Naive thymus-derived CD8-positive, alpha-beta T cell (primary cell): ENCODE measurements around the gene MVK. TPM values are rescaled to one million over a fixed set of nuclear protein-coding genes. Genes with fewer than 3 reads are reported as not detected.
A peak's percentile ranks its signal among the peaks of the same experiment; 100 is the strongest.

ENCODE experiments used
- ATAC-seq, 2 donors: fragments of 150-1000 bp; cut with Tn5 transposase in 1 of 2; sonication (Bioruptor Pico), chemical (Tn5 transposase) in 1 of 2; 1 replicate in 1 of 2; 2 replicates in 1 of 2; pipeline ENCODE4 v1.10.0; 2021; ENCODE audit warnings: mild to moderate bottlenecking in 2 of 2, moderate library complexity in 2 of 2
- POLR2A ChIA-PET: fragments of 350-600 bp; sonication (Branson Sonifier 250); formaldehyde crosslinking; loops from one replicate; lab custom pipeline; 2021; ENCODE audit warnings: antibody characterized with exemption; lab: Charles Lee
- DNase-seq, 10 donors: peaks; one replicate each; pipeline versions ENCODE4 v3.0.0 to v3.0.0-alpha.2; 2020 to 2022
- H3K27ac Mint-ChIP-seq, 10 donors: one replicate each; pipeline ENCODE4 v1.8.0; 2020 to 2022; ENCODE audit warnings: mild to moderate bottlenecking in 10 of 10, mixed read lengths in 10 of 10, moderate library complexity in 4 of 10, inconsistent platforms in 1 of 10
- H3K27me3 Mint-ChIP-seq, 5 donors: one replicate each; pipeline ENCODE4 v1.8.0; 2021 to 2022; ENCODE audit warnings: mixed read lengths in 5 of 5
- H3K36me3 Mint-ChIP-seq, 3 donors: one replicate each; pipeline ENCODE4 v1.8.0; 2020 to 2022; ENCODE audit warnings: mixed read lengths in 3 of 3, mild to moderate bottlenecking in 2 of 3, inconsistent platforms in 1 of 3
- H3K4me1 Mint-ChIP-seq, 4 donors: one replicate each; pipeline ENCODE4 v1.8.0; 2021 to 2022; ENCODE audit warnings: mixed read lengths in 4 of 4
- H3K4me3 Mint-ChIP-seq, 10 donors: one replicate each; pipeline ENCODE4 v1.8.0; 2020 to 2022; ENCODE audit warnings: mild to moderate bottlenecking in 10 of 10, mixed read lengths in 10 of 10, moderate library complexity in 6 of 10, inconsistent platforms in 1 of 10
- H3K9me3 Mint-ChIP-seq, 9 donors: one replicate each; pipeline ENCODE4 v1.8.0; 2020 to 2022; ENCODE audit warnings: mixed read lengths in 9 of 9, mild to moderate bottlenecking in 3 of 9, inconsistent platforms in 1 of 9, moderate library complexity in 1 of 9
- polyA plus RNA-seq, 3 donors: library from polyadenylated mRNA; unstranded; fragments of 300-500 nt; fragmentation: Illumina TruSeq; gene quantifications; one replicate each; pipeline ENCODE4 v1.2.3, GENCODE V29; 2021
- total RNA-seq, 8 experiments: library from RNA in 2 of 8; stranded (reverse) in 2 of 8; gene quantifications; one replicate each; pipeline ENCODE4 v1.2.3 and lab custom pipeline; 2021 to 2026

MVK gene
- total and polyA plus RNA-seq, 5 experiments from 2014 or later: 2.6 to 11.5 (median 3.6) TPM

DNA sequence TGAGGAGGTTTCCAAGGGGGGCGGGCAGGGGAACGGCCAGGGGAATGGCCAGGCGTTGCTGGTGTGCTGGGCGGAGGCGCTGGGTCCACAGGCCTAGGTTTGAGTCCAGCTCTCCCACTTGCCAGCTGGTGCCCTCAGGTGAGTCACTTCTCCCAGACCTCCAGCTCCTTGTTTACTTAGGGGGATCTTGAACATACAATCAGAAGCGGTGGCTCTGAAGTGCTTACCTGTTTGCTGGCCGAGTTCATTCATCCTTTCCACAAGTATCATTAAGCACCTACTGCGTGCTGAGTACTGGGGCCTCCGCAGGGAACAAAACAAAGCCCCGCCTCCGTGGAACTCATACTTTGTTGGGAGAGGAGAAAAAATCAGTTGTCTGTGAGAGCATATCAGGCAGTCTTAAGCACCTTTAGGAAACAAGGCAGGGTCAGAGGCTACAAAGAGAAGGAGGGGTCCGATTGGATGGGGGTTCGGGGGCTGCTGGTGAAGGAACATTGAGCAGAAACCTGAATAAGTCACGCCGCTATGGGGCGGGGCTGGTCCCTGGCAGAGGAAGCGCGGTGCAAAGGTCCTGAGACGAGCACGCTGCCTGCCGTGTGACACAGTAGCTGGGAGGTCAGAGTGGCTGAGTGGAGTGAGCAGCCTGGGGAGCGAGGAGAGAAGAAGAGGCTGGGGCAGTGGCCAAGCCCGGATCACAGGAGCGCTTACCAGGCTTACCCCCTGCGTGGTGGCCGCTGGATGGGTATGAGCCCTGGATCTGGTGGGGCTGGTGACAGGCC lies 15.1 kb downstream of the MVK start:
- H3K4me3 Mint-ChIP-seq: no peak overlapping the region
- DNase-seq (no peak), ATAC-seq (no peak)
- H3K36me3 Mint-ChIP-seq: peaks cover 0 to 34% (median 16%) of the 10 kb centered on the region in 3 donors
- POLR2A ChIA-PET: no interaction called here
- no peaks in the 10 kb centered on the region for H3K4me1 Mint-ChIP-seq
- no peaks in the 10 kb centered on the region for H3K9me3 Mint-ChIP-seq
- H3K27ac Mint-ChIP-seq: peak overlapping the region in 1 of 10 donors; percentile 47
- no peaks in the 10 kb centered on the region for H3K27me3 Mint-ChIP-seq

DNA sequence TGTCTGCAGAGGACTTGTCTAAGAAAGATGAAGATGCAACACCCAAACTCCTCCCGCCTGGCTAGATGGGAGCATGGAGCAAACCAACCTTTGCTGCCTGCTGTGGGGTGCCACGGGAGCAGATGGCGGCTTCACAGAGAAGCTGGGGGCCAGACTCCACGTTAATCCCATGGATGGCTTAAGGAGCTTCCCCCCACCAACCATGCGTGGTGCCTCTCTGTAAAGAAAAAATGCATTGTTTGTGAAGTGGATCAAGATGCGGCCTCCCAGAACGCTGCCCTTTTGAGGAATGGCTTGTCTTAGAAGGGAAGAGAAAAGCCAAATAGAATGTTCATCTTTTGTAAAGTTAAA lies 15.6 kb downstream of the MVK start:
- no peak for ATAC-seq
- Mint-ChIP-seq H3K36me3 (peaks cover 0 to 36% (median 15%) of the 10 kb centered on the region in 3 donors), H3K9me3 (no peaks in the 10 kb centered on the region), H3K27me3 (no peaks in the 10 kb centered on the region), H3K4me1 (peaks cover 0 to under 1% (median under 1%) of the 10 kb centered on the region in 4 donors), H3K27ac (no peak overlapping the region), H3K4me3 (no peak overlapping the region)
- POLR2A ChIA-PET: no interaction called here
- no peak for DNase-seq

DNA sequence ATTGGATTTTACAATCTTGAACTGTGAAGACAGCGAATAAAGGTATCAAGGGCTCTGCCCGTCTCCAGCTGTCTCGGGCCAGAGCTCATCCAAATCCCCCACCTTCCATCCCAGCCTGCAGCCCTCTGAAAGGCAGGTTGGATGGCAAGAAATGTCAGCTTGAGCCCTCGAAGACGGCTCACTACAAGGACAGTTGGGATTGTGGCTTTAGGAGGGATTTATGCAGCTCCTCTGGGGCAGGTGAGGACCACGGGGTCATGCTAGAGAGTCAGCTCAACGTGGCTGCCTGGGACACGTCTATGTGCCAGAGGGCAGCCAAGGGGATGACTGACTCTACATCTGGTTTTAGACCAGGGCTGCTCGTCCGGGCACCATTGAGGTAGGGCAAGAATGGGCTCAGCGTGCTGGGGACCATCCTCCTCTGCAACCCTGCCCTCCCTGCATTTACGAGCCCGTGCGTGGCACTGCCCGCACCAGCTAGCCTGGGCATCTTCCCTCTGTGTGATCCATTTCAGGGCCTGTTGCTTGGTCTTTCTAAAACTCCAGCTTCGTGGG lies 16.2 kb downstream of the MVK start:
- H3K4me3 Mint-ChIP-seq: no peak overlapping the region
- H3K9me3 Mint-ChIP-seq: no peaks in the 10 kb centered on the region
- H3K27me3 Mint-ChIP-seq: no peaks in the 10 kb centered on the region
- peaks cover 0 to 7% (median 5%) of the 10 kb centered on the region in 4 donors for H3K4me1 Mint-ChIP-seq
- POLR2A ChIA-PET: no interaction called here
- DNase-seq (no peak), ATAC-seq (no peak)
- no peak overlapping the region for H3K27ac Mint-ChIP-seq
- peaks cover 0 to 36% (median 15%) of the 10 kb centered on the region in 3 donors for H3K36me3 Mint-ChIP-seq

DNA sequence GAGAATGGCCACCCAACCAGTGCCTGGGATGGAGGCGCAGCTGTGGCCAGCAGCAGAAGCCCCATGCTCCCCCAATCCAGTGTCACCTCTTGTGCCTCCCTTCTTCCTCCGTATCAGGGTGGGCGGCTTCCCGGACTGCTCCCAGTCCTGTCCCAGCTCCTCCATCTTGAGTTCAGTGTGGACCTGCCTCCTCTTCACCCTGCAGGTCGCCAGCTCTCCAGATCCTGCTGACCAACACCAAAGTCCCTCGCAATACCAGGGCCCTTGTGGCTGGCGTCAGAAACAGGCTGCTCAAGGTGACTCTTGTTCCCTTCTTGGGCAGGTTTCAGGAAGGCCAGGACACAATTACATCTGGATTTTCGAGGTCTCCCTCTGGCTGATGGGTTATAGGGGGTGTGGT lies 17.0 kb downstream of the MVK start:
- no peak overlapping the region for H3K4me3 Mint-ChIP-seq
- ATAC-seq: no peak
- H3K27me3 Mint-ChIP-seq: no peaks in the 10 kb centered on the region
- H3K27ac Mint-ChIP-seq: no peak overlapping the region
- no peak for DNase-seq
- no peaks in the 10 kb centered on the region for H3K9me3 Mint-ChIP-seq
- peaks cover 4 to 14% (median 13%) of the 10 kb centered on the region in 4 donors for H3K4me1 Mint-ChIP-seq
- H3K36me3 Mint-ChIP-seq: peaks cover 0 to 31% (median 15%) of the 10 kb centered on the region in 3 donors
- POLR2A ChIA-PET: no interaction called here

DNA sequence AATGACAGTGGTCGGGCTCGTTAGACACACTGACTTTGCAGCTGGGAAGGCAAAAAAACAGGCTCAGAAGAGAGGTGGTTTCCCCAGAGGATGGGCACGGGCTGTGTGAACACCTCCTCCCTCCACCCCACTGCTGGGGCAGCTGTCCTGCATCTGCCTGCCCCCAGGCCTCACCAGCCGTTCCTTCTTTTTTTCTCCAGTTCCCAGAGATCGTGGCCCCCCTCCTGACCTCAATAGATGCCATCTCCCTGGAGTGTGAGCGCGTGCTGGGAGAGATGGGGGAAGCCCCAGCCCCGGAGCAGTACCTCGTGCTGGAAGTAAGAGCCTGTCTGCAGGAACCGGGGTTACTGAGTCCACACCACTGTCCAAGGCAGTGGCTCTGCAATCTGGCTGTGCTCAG lies 17.4 kb downstream of the MVK start:
- DNase-seq (no peak), ATAC-seq (no peak)
- no peaks in the 10 kb centered on the region for H3K27me3 Mint-ChIP-seq
- H3K36me3 Mint-ChIP-seq: peaks cover 0 to 29% (median 15%) of the 10 kb centered on the region in 3 donors
- H3K9me3 Mint-ChIP-seq: no peaks in the 10 kb centered on the region
- peaks cover 7 to 18% (median 17%) of the 10 kb centered on the region in 4 donors for H3K4me1 Mint-ChIP-seq
- no peak overlapping the region for H3K27ac Mint-ChIP-seq
- POLR2A ChIA-PET: no interaction called here
- no peak overlapping the region for H3K4me3 Mint-ChIP-seq

DNA sequence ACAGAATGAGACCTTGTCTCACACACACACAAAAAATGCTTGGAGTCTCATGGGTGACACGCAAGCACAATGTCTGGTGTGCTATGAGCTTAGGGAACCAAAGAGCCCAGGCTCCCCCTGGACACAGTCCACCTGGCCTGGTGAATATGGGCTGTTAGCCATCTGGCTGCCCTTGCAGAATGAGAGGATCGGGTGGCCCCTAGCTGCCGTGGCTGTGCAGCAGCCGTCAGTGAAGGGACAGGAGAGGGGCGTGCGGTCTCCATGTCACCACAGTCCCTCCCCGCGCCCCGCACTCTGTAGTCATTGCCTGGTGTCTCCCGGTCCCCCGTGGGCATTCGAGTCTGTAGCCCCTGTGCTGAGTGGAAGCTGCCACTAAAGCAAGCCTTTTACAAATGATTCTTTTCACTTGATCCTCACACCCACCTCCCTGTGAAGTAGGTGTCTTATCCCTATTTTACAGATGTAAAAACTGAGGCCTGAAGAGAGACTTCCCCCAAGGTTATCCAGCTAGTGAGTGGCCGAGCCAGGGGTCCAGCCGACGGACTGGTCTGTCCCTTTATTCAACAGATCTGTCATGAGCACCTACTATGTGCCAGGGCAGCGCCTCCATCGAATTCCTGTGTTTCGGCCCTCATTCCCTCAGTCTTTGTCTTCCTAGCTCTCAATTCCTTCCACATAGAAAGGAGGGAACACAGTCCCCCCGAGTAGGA lies 18.8 kb downstream of the MVK start:
- H3K27me3 Mint-ChIP-seq: no peaks in the 10 kb centered on the region
- H3K4me3 Mint-ChIP-seq: no peak overlapping the region
- no peaks in the 10 kb centered on the region for H3K9me3 Mint-ChIP-seq
- no peak for DNase-seq
- peaks cover 7 to 18% (median 17%) of the 10 kb centered on the region in 4 donors for H3K4me1 Mint-ChIP-seq
- POLR2A ChIA-PET: interaction anchor here (0.6 kb wide), 1 partner anchor 1767 kb away, joined by 3 read pairs; no protein-coding TSS in a partner anchor
- H3K36me3 Mint-ChIP-seq: peaks cover 0 to 20% (median 12%) of the 10 kb centered on the region in 3 donors
- H3K27ac Mint-ChIP-seq: no peak overlapping the region
- no peak for ATAC-seq

DNA sequence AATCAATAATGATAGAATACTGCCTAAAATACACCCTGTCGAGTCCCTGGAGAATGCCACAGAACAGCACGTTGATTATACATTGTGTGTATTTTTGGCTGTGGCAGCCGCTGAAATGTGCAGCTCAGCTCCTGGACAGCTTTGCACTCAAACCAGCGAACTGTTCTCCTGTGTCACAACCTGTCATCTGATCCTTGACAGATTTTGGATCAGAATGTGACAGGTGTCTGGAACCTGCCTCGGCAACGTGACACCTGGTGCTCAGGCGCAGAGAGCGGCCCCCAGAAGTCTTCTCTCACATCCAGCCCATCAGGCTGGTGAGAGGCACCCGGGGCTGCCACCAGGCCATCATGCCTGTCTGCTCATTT lies 19.3 kb downstream of the MVK start:
- no peak overlapping the region for H3K4me3 Mint-ChIP-seq
- no peak for ATAC-seq
- H3K27ac Mint-ChIP-seq: no peak overlapping the region
- peaks cover 0 to 20% (median 12%) of the 10 kb centered on the region in 3 donors for H3K36me3 Mint-ChIP-seq
- H3K27me3 Mint-ChIP-seq: no peaks in the 10 kb centered on the region
- H3K9me3 Mint-ChIP-seq: no peaks in the 10 kb centered on the region
- DNase-seq: no peak
- POLR2A ChIA-PET: interaction anchor here (0.7 kb wide), 1 partner anchor 96 kb away, joined by 3 read pairs; no protein-coding TSS in a partner anchor
- H3K4me1 Mint-ChIP-seq: peaks cover 11 to 23% (median 21%) of the 10 kb centered on the region in 4 donors

DNA sequence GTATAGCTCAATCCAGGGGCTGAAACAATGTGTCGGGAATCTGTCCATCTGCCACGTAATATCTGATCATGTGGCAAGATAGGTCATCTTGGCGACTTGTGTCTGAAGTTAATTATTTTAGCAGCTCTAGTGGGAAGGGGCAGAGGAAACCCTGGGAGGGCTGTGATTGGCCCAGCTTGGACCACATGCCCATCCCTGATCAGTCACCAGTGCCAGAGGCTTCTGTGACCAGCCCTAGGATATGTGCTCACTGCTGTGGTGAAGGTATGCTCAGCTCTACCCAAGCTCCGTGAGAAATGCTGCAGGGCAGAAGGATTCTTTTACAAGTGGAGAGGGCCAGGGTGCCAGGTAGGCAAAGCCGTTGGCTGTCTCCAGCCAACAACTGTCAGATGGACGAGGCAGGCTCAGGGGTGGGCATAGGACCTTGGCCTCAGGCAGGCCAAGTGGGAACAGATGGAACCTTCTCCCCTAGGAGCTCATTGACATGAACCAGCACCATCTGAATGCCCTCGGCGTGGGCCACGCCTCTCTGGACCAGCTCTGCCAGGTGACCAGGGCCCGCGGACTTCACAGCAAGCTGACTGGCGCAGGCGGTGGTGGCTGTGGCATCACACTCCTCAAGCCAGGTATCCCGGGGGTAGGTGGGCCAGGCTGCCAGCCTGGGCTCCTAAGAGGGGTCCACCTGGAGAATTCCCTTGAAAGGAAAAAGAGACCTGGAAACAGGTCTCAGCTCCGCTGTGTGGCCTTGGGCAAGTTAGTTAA lies 21.1 kb downstream of the MVK start:
- DNase-seq (no peak), ATAC-seq (no peak)
- Mint-ChIP-seq H3K4me1 (peaks cover 13 to 25% (median 25%) of the 10 kb centered on the region in 4 donors), H3K4me3 (peak overlapping the region in 2 of 10 donors; percentile 4 to 48), H3K9me3 (no peaks in the 10 kb centered on the region), H3K27me3 (no peaks in the 10 kb centered on the region), H3K27ac (peak overlapping the region in 1 of 10 donors; percentile 35), H3K36me3 (peaks cover 0 to 8% (median 5%) of the 10 kb centered on the region in 3 donors)
- POLR2A ChIA-PET: interaction anchor here (0.6 kb wide), 1 partner anchor 302 kb away, joined by 3 read pairs; no protein-coding TSS in a partner anchor

DNA sequence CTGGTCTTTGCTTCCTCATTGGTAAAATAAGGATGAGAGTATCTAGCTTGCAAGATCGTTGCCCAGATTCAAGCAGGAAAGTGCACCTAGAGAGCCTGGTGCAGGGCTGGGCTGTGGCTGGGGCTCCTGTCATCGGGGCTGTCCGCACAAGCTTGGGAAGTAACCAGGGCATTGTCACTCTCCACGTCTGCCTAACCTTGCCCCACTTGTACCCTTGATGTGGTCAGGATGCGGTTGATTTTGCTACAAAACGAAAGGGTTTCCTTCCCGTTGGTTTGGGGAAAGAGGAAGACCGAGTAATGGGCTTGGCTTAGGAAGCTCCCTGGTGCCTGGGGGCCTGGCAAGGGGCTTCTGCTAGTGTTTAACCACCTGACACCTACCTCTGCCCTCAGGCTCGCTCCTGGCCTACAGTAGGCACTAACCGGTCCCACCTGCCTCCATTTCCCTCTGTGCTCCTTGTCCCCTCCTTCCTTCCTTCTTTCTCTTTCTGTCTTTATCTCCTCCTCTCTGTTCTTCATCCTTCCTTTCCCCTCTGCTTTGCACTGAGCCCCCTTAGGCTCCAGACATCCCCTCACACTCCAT lies 21.8 kb downstream of the MVK start:
- peaks cover 0 to 8% (median 5%) of the 10 kb centered on the region in 3 donors for H3K36me3 Mint-ChIP-seq
- ATAC-seq: peak in 1 of 2 donors; percentile 53
- H3K27ac Mint-ChIP-seq: peak overlapping the region in 4 of 10 donors; percentile 35 to 76 (median 64)
- POLR2A ChIA-PET: interaction anchor here (0.6 kb wide), 1 partner anchor 302 kb away, joined by 3 read pairs; no protein-coding TSS in a partner anchor
- peaks cover 13 to 25% (median 25%) of the 10 kb centered on the region in 4 donors for H3K4me1 Mint-ChIP-seq
- no peaks in the 10 kb centered on the region for H3K9me3 Mint-ChIP-seq
- DNase-seq: peak in 1 of 10 donors; percentile 12
- H3K27me3 Mint-ChIP-seq: no peaks in the 10 kb centered on the region
- peak overlapping the region in 1 of 10 donors; percentile 5 for H3K4me3 Mint-ChIP-seq

DNA sequence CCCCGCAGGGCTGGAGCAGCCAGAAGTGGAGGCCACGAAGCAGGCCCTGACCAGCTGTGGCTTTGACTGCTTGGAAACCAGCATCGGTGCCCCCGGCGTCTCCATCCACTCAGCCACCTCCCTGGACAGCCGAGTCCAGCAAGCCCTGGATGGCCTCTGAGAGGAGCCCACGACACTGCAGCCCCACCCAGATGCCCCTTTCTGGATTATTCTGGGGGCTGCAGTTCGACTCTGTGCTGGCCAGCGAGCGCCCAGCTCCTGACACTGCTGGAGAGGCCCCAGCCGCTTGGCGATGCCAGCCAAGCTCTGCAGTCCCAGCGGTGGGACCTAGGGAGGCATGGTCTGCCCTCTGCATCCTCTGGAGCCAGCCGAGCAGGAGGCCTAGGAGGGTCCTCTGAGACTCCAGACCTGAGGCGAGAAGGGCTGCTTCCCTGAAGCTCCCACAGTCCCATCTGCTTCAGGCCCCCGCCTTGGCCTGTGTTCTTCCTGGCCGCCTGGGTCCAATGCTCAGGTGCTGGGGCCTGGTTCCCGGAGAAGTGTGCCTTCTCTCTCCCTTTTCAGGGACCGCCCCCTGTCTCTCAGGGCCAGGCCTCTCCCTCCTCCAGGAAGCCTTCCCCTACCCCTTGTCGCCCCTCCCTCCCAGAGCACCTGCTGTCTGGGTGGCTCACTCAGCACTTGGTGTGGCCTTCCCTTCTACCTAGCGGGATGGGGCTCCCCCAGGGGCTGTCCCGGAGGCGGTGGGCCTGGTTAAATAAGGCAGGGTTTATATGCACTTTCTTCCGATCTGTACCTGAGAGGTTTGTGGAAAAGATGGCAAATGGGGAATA lies 23.0 kb downstream of the MVK start:
- POLR2A ChIA-PET: interaction anchor here (0.9 to 1.1 kb wide), 2 partner anchors 23 to 24 kb away, joined by 3 read pairs; partner anchors contain the start of gene MVK
- no peak overlapping the region for H3K27ac Mint-ChIP-seq
- no peaks in the 10 kb centered on the region for H3K27me3 Mint-ChIP-seq
- no peak overlapping the region for H3K4me3 Mint-ChIP-seq
- peaks cover 0 to 5% (median 5%) of the 10 kb centered on the region in 3 donors for H3K36me3 Mint-ChIP-seq
- ATAC-seq: no peak
- no peaks in the 10 kb centered on the region for H3K9me3 Mint-ChIP-seq
- peaks cover 13 to 25% (median 25%) of the 10 kb centered on the region in 4 donors for H3K4me1 Mint-ChIP-seq
- no peak for DNase-seq

DNA sequence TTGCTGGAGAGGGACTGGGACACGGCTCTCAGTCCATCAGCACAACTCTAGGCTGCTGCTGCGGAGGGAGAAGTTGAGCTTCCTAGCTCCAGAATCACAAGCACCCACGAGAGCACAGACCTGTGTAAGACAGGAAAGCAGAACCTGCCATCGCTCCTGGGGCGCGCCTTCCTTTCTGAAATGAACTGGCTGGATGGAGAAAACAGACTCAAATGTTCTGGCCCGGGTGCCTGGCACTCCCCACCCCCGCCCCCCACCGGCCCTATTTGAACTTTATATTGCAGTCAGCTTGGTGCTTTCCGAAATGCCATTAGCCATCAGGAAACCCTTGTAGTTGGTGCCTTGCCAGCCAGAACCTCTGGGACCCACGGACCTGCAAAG lies 23.8 kb downstream of the MVK start:
- no peak for DNase-seq
- Mint-ChIP-seq H3K36me3 (peaks cover 0 to 5% (median 5%) of the 10 kb centered on the region in 3 donors), H3K4me1 (peaks cover 13 to 25% (median 25%) of the 10 kb centered on the region in 4 donors), H3K27ac (peak overlapping the region in 1 of 10 donors; percentile 67), H3K4me3 (peak overlapping the region in 2 of 10 donors; percentile 51 to 52), H3K27me3 (no peaks in the 10 kb centered on the region), H3K9me3 (no peaks in the 10 kb centered on the region)
- no peak for ATAC-seq
- POLR2A ChIA-PET: interaction anchor here (0.7 kb wide), 1 partner anchor 1802 kb away, joined by 3 read pairs; no protein-coding TSS in a partner anchor
